ENCODE results near the gene KCNK7.

DNA sequence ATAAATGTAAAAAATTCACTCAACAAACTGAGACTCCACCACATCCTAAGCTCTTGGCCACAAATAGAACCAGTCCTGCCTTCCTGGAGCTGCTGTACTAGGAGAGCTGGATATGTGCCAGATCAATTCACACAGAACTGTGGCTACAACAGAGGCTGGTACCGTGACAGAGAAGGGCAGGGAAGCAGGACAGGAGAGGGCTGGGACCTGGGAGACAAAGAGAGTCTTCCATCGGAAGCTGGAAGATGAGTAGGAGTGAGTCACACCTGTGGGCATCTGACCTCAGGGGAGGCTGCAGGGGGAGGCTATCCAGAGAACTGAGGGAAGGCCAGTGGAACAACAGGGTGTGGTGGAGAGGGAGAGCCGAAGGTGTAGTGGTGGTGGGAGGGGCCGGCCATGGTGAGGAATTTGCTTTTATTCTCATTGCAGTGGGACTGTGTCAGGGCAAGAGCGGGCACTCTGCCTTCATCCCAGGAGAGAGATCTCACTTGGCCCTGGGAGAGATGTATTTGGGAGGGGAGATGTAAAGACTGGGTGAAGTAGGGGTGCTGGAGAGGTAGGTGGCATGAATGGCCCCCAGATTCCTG is 35.6 kb downstream of the KCNK7 start:
- TF ChIP-seq POLR2AphosphoS5 (IDR thresholded peaks at IDR 0.05; ENCODE audit: low read depth, low read length) (no peak), SPI1 (IDR thresholded peaks at IDR 0.05; ENCODE audit: low read depth, low read length) (no peak), POLR2A (IDR thresholded peaks at IDR 0.05; ENCODE audit: low read depth, low read length) (no peak)

All from GM12891 (cell line).